HG02571 (cell line): ENCODE data around the gene ZNF747.
"Not testable (repeated sequence)": the region's sequence is repeated elsewhere in the genome, so short reads cannot be mapped to it uniquely, and the experiment has no call there.

Source experiments
- ATAC-seq: cut with Tn5 transposase; IDR thresholded peaks from one replicate; pipeline ENCODE4 v1.9.1; 2021; ENCODE audit warnings: mild to moderate bottlenecking, moderate library complexity; ENCODE audit not compliant: unreplicated experiment

The ZNF747 gene

GRCh38 chr16:30535106-30535776, 583 bp upstream of the ZNF747 start:
- ATAC-seq: no peak

- ATAC-seq: peak; percentile 8
Measured at GRCh38 chr16:30533748-30534367, 800 bp downstream of the ZNF747 start.

GRCh38 chr16:30533146-30533522, 1.5 kb downstream of the ZNF747 start:
- no peak for ATAC-seq

GRCh38 chr16:30532285-30533145, 2.1 kb downstream of the ZNF747 start:
- ATAC-seq: no peak

GRCh38 chr16:30530163-30531037, 4.3 kb downstream of the ZNF747 start:
- ATAC-seq: no peak

- no peak for ATAC-seq
Measured at GRCh38 chr16:30528799-30529457, 5.7 kb downstream of the ZNF747 start.

GRCh38 chr16:30527635-30528178, 7.0 kb downstream of the ZNF747 start:
- ATAC-seq: no peak

GRCh38 chr16:30526823-30527634, 7.6 kb downstream of the ZNF747 start:
- ATAC-seq: peak; percentile 79

GRCh38 chr16:30526137-30526822, 8.4 kb downstream of the ZNF747 start, which contains the start of gene ZNF768:
ZNF768 (minus strand) TSS chr16:30526566; CDS start chr16:30526413, 153 bp downstream.
- ATAC-seq: peak; percentile 30

- ATAC-seq: no peak
Measured at GRCh38 chr16:30525844-30526136, 8.9 kb downstream of the ZNF747 start.

GRCh38 chr16:30524575-30525568, 9.8 kb downstream of the ZNF747 start:
- no peak for ATAC-seq

GRCh38 chr16:30523768-30524574, 10.7 kb downstream of the ZNF747 start:
- no peak for ATAC-seq

GRCh38 chr16:30522702-30523463, 11.8 kb downstream of the ZNF747 start:
- not testable (repeated sequence) for ATAC-seq

- ATAC-seq: no peak
Measured at GRCh38 chr16:30521873-30522641, 12.6 kb downstream of the ZNF747 start.

GRCh38 chr16:30521476-30521872, 13.2 kb downstream of the ZNF747 start:
- no peak for ATAC-seq
